ENCODE results near the gene DHX38.

The DHX38 gene

GRCh38 chr16:72111657-72112451, 18.2 kb downstream of the DHX38 start:
- DNase-seq (ENCODE audit: low read depth): no peak
- H3K4me3 ChIP-seq (ENCODE audit: control insufficient read depth, low read depth, low read length): no peak overlapping the region
- no peak for TF ChIP-seq CTCF (conservative IDR thresholded peaks at IDR 0.05; ENCODE audit: control insufficient read depth, insufficient read depth, low read depth, low read length)

GRCh38 chr16:72112452-72112792, 18.8 kb downstream of the DHX38 start:
- no peak for DNase-seq (ENCODE audit: low read depth)
- TF ChIP-seq CTCF (conservative IDR thresholded peaks at IDR 0.05; ENCODE audit: control insufficient read depth, insufficient read depth, low read depth, low read length): no peak
- H3K4me3 ChIP-seq (ENCODE audit: control insufficient read depth, low read depth, low read length): no peak overlapping the region

GRCh38 chr16:72112906-72113615, 19.4 kb downstream of the DHX38 start:
- H3K4me3 ChIP-seq (ENCODE audit: control insufficient read depth, low read depth, low read length): no peak overlapping the region
- no peak for DNase-seq (ENCODE audit: low read depth)
- no peak for TF ChIP-seq CTCF (conservative IDR thresholded peaks at IDR 0.05; ENCODE audit: control insufficient read depth, insufficient read depth, low read depth, low read length)

- no peak for TF ChIP-seq CTCF (conservative IDR thresholded peaks at IDR 0.05; ENCODE audit: control insufficient read depth, insufficient read depth, low read depth, low read length)
- H3K4me3 ChIP-seq (ENCODE audit: control insufficient read depth, low read depth, low read length): no peak overlapping the region
- DNase-seq (ENCODE audit: low read depth): no peak
These were observed 19.9 kb downstream of the DHX38 start for GRCh38 chr16:72113616-72113945.

GRCh38 chr16:72120026-72120425, 26.4 kb downstream of the DHX38 start:
- no peak overlapping the region for H3K4me3 ChIP-seq (ENCODE audit: control insufficient read depth, low read depth, low read length)
- no peak for TF ChIP-seq CTCF (conservative IDR thresholded peaks at IDR 0.05; ENCODE audit: control insufficient read depth, insufficient read depth, low read depth, low read length)
- no peak for DNase-seq (ENCODE audit: low read depth)

- DNase-seq (ENCODE audit: low read depth): no peak
- no peak for TF ChIP-seq CTCF (conservative IDR thresholded peaks at IDR 0.05; ENCODE audit: control insufficient read depth, insufficient read depth, low read depth, low read length)
These were observed 28.7 kb downstream of the DHX38 start for GRCh38 chr16:72122308-72122707.

More at GRCh38 chr16:72122308-72122707, 28.7 kb downstream of the DHX38 start:
- H3K4me3 ChIP-seq (ENCODE audit: control insufficient read depth, low read depth, low read length): no peak overlapping the region

Measured in fibroblast of mammary gland (primary cell).